ENCODE measurements around the gene ADAMTS19. TPM values are rescaled to one million over a fixed set of nuclear protein-coding genes. Genes with fewer than 3 reads are reported as not detected.

Gene ADAMTS19
- total RNA-seq, 1 experiment from 2014 or later: 20.3 TPM

GRCh38 chr5:129656952-129657351, 196.9 kb downstream of the ADAMTS19 start:
- peaks cover 8 to 9% of the 10 kb centered on the region in 2 experiments for H3K4me1 Mint-ChIP-seq
- H4K5ac ChIP-seq (ENCODE audit: insufficient read length, low read depth, low read length): no peak overlapping the region
- H3K14ac ChIP-seq (ENCODE audit: insufficient read depth, low read length): no peak overlapping the region
- H2BK120ac ChIP-seq (ENCODE audit: low read depth, low read length, poor library complexity, severe bottlenecking): no peak overlapping the region
- H3K18ac ChIP-seq (ENCODE audit: insufficient read length, low read depth, low read length): no peak overlapping the region
- no peak overlapping the region for H3K9ac ChIP-seq (ENCODE audit: extremely low read depth, insufficient read length, low read length)
- no peak overlapping the region for H3K4me2 ChIP-seq (ENCODE audit: insufficient read depth, insufficient read length, low read length)
- H4K8ac ChIP-seq (replicated peaks; ENCODE audit: insufficient read length, low read depth, low read length): no peak overlapping the region
- no CpG with 5 or more reads among the region's 2 CpGs for WGBS (ENCODE audit: extremely low coverage, insufficient read length, low lambda C conversion rate)
- TF ChIP-seq CTCF (conservative IDR thresholded peaks at IDR 0.05): no peak
- H3K79me1 ChIP-seq (ENCODE audit: insufficient read depth, low read depth, low read length, poor library complexity, severe bottlenecking): no peaks in the 10 kb centered on the region
- no peak overlapping the region for H2AFZ ChIP-seq (ENCODE audit: low read length)
- H3K56ac ChIP-seq (ENCODE audit: insufficient read length, low read depth, low read length): no peak overlapping the region
- H3K79me2 ChIP-seq (ENCODE audit: insufficient read depth, low read length): no peaks in the 10 kb centered on the region
- H3K23me2 ChIP-seq (ENCODE audit: insufficient read length, low read depth, low read length, poor library complexity, severe bottlenecking): no peaks in the 10 kb centered on the region
- H2AK5ac ChIP-seq (ENCODE audit: insufficient read length, low read length): no peak overlapping the region
- peak overlapping the region in 1 of 3 experiments; percentile 16; a peak in 2 of 7 replicates for H3K27ac Mint-ChIP-seq
- H3K9me3 Mint-ChIP-seq: no peaks in the 10 kb centered on the region
- H2BK15ac ChIP-seq (ENCODE audit: low read depth, low read length): no peak overlapping the region
- peaks cover 0 to 4% (median 4%) of the 10 kb centered on the region in 3 experiments; a peak in 4 of 7 replicates for H3K36me3 Mint-ChIP-seq (ENCODE audit: insufficient read depth in 1 of 3, low read depth in 3 of 3)
- no peak overlapping the region for H2BK5ac ChIP-seq (ENCODE audit: insufficient read length, low read length)
- DNase-seq: no peak
- no peak overlapping the region for H2BK12ac ChIP-seq (ENCODE audit: insufficient read length, low read depth, low read length)
- H3K9me3 ChIP-seq (ENCODE audit: control insufficient read depth, low read depth, low read length): no peaks in the 10 kb centered on the region
- no peak overlapping the region for H2BK20ac ChIP-seq (ENCODE audit: low read depth, low read length, poor library complexity, severe bottlenecking)
- no peak overlapping the region for H4K91ac ChIP-seq (ENCODE audit: insufficient read length, low read depth, low read length)
- H3K4me3 Mint-ChIP-seq: no peak overlapping the region
- H3K27ac ChIP-seq (ENCODE audit: insufficient read length, low read depth, low read length): no peak overlapping the region
- no peak overlapping the region for H3T11ph ChIP-seq (ENCODE audit: low read length)
- H3K27me3 Mint-ChIP-seq (ENCODE audit: low read depth): no peaks in the 10 kb centered on the region
- no peaks in the 10 kb centered on the region for H4K20me1 ChIP-seq (ENCODE audit: control insufficient read depth, insufficient read depth, insufficient read length)
- no peak overlapping the region for H3K23ac ChIP-seq (ENCODE audit: insufficient read length, low read depth, low read length)
- H3K4ac ChIP-seq (ENCODE audit: low read depth, low read length): no peak overlapping the region
- no peaks in the 10 kb centered on the region for H3K27me3 ChIP-seq (ENCODE audit: insufficient read depth, low read length)
- H3K4me1 ChIP-seq (ENCODE audit: insufficient read depth, low read length): no peaks in the 10 kb centered on the region
